PC-3 (cell line): ENCODE results near the gene LBP. TPM values are rescaled to one million over a fixed set of nuclear protein-coding genes. Genes with fewer than 3 reads are reported as not detected.

Experiments used
- ATAC-seq: fragments of 200-7000 bp; cut with Tn5 transposase; 2 replicates; pipeline ENCODE4 v1.9.1; 2020; ENCODE audit warnings: mild to moderate bottlenecking, moderate library complexity
- BruUV-seq: library from RNA; stranded (reverse); fragments of 400-500 nt; replicated peaks from 2 replicates; lab custom pipeline; 2021; lab: Mats Ljungman, UMichigan
- CTCF ChIA-PET: fragments of 300-600 bp; sonication (Branson Sonifier 250); formaldehyde crosslinking; loops from one replicate; lab custom pipeline; 2022; ENCODE audit warnings: antibody characterized with exemption; lab: Charles Lee
- POLR2A ChIA-PET: fragments of 300-600 bp; sonication (Branson Sonifier 250); formaldehyde crosslinking; loops from one replicate; lab custom pipeline; 2022; ENCODE audit warnings: antibody characterized with exemption; ENCODE audit not compliant: unreplicated experiment; lab: Charles Lee
- DNase-seq: peaks from one replicate; pipeline ENCODE4 v3.0.0-alpha.2; 2015
- H2AFZ ChIP-seq: fragments of 300-600 bp; sonication (generic); 2 replicates; pipeline ENCODE4 v1.6.0; 2016; ENCODE audit warnings: antibody characterized with exemption, low read length
- H3F3A ChIP-seq: fragments of 300-600 bp; sonication (generic); one replicate; pipeline ENCODE4 v1.6.0; 2017; ENCODE audit warnings: antibody characterized with exemption, low read length, control low read depth, mild to moderate bottlenecking; ENCODE audit not compliant: unreplicated experiment
- H3K27ac ChIP-seq: fragments of 300-600 bp; sonication (generic); 2 replicates; pipeline ENCODE4 v1.5.1; 2016; ENCODE audit warnings: mild to moderate bottlenecking, low read length
- H3K27me3 ChIP-seq: fragments of 300-600 bp; sonication (generic); 2 replicates; pipeline ENCODE4 v1.6.1; 2016; ENCODE audit warnings: low read length, mixed read lengths
- H3K36me3 ChIP-seq: fragments of 300-600 bp; sonication (generic); 2 replicates; pipeline ENCODE4 v1.6.1; 2016; ENCODE audit warnings: low read depth, mixed run types, low read length, mixed read lengths
- H3K4me1 ChIP-seq: fragments of 300-600 bp; sonication (generic); 2 replicates; pipeline ENCODE4 v1.5.1; 2016; ENCODE audit warnings: low read length; ENCODE audit not compliant: insufficient read depth
- H3K4me2 ChIP-seq: fragments of 300-600 bp; sonication (generic); 2 replicates; pipeline ENCODE4 v1.6.0; 2016; ENCODE audit warnings: low read length
- H3K4me3 ChIP-seq: fragments of 300-600 bp; sonication (generic); 2 replicates; pipeline ENCODE4 v1.5.1; 2016; ENCODE audit warnings: mild to moderate bottlenecking, low read length, mixed read lengths
- H3K79me2 ChIP-seq: fragments of 300-600 bp; sonication (generic); 2 replicates; pipeline ENCODE4 v1.6.1; 2017; ENCODE audit warnings: low read length, mixed read lengths
- H3K9ac ChIP-seq: fragments of 300-600 bp; sonication (generic); 2 replicates; pipeline ENCODE4 v1.6.0; 2016; ENCODE audit warnings: mild to moderate bottlenecking, low read length
- H3K9me2 ChIP-seq: fragments of 300-600 bp; sonication (generic); replicated peaks from 2 replicates; pipeline ENCODE4 v1.6.1; 2016; ENCODE audit warnings: mixed run types, low read length, mixed read lengths
- H3K9me3 ChIP-seq: fragments of 300-600 bp; sonication (generic); 2 replicates; pipeline ENCODE4 v1.6.1; 2016; ENCODE audit warnings: low read length, mixed read lengths
- H4K20me1 ChIP-seq: fragments of 300-600 bp; sonication (generic); 2 replicates; pipeline ENCODE4 v1.6.1; 2016; ENCODE audit warnings: low read length, mixed read lengths
- CTCF ChIP-seq: fragments of 300-600 bp; sonication (generic); conservative IDR thresholded peaks from 2 replicates; pipeline ENCODE4 v1.5.1; 2017; ENCODE audit warnings: antibody characterized with exemption, low read depth, mild to moderate bottlenecking, low read length
- EZH2 ChIP-seq: fragments of 300-600 bp; sonication (generic); IDR thresholded peaks from one replicate; pipeline ENCODE4 v1.6.1; 2017; ENCODE audit warnings: antibody characterized with exemption, mild to moderate bottlenecking, low read length; ENCODE audit not compliant: unreplicated experiment
- EZH2phosphoT487 ChIP-seq: fragments of 300-600 bp; sonication (generic); IDR thresholded peaks from 2 replicates; pipeline ENCODE4 v1.6.1; 2018; ENCODE audit warnings: mild to moderate bottlenecking, antibody characterized with exemption, low read length, borderline replicate concordance
- intact Hi-C: fragments of 100-400 bp; cut with micrococcal nuclease; formaldehyde crosslinking; loops from 2 replicates; pipeline ENCODE4 v1.9.0; 2023
- total RNA-seq: library from RNA; depleted of rRNA; stranded (reverse); fragments of >200 nt; gene quantifications from 2 replicates; pipeline ENCODE4 v1.2.3, GENCODE V29; 2014

Gene LBP
- total RNA-seq, 1 experiment from 2014 or later = not detected

GRCh38 chr20:38342713-38343310 is 3.5 kb upstream of the LBP start:
- H3K4me2 ChIP-seq = no peak overlapping the region
- peaks cover 3% of the 10 kb centered on the region; the same call in 1 of the 2 replicates for H3K9me3 ChIP-seq
- H3K9ac ChIP-seq = no peak overlapping the region
- no peaks in the 10 kb centered on the region for H3K27me3 ChIP-seq
- no peaks in the 10 kb centered on the region for H3K36me3 ChIP-seq
- CTCF ChIA-PET = no interaction called here
- no peaks in the 10 kb centered on the region for H4K20me1 ChIP-seq
- intact Hi-C loops = no loop called here
- DNase-seq (no peak), ATAC-seq (no peak)
- no peaks in the 10 kb centered on the region for H3K4me1 ChIP-seq
- TF ChIP-seq EZH2 (no peak), EZH2phosphoT487 (no peak), CTCF (no peak)
- no peaks in the 10 kb centered on the region for H3K79me2 ChIP-seq
- H3K4me3 ChIP-seq = no peak overlapping the region
- BruUV-seq = no TSS peak
- H2AFZ ChIP-seq = no peak overlapping the region
- no peak overlapping the region for H3K27ac ChIP-seq
- no peaks in the 10 kb centered on the region for H3K9me2 ChIP-seq
- POLR2A ChIA-PET = no interaction called here
- no peaks in the 10 kb centered on the region for H3F3A ChIP-seq

- ChIA-PET POLR2A (no interaction called here), CTCF (no interaction called here)
- DNase-seq = no peak
- Histone ChIP-seq H3F3A (no peaks in the 10 kb centered on the region), H3K9me3 (no peaks in the 10 kb centered on the region), H3K27ac (no peak overlapping the region), H3K9me2 (no peaks in the 10 kb centered on the region), H3K4me3 (no peak overlapping the region), H2AFZ (no peak overlapping the region), H3K27me3 (no peaks in the 10 kb centered on the region), H3K4me2 (no peak overlapping the region), H3K9ac (no peak overlapping the region), H3K36me3 (no peaks in the 10 kb centered on the region), H3K79me2 (no peaks in the 10 kb centered on the region), H4K20me1 (no peaks in the 10 kb centered on the region), H3K4me1 (no peaks in the 10 kb centered on the region)
- ATAC-seq = no peak
- intact Hi-C loops = no loop called here
- TF ChIP-seq EZH2 = no peak
- no peak for TF ChIP-seq CTCF
- TF ChIP-seq EZH2phosphoT487 = no peak
- BruUV-seq = no TSS peak
Observed at GRCh38 chr20:38343311-38344106, 2.8 kb upstream of the LBP start.
